ENCODE data around the gene VMP1. TPM values are rescaled to one million over a fixed set of nuclear protein-coding genes. Genes with fewer than 3 reads are reported as not detected.
"Not testable (repeated sequence)": the region's sequence is repeated elsewhere in the genome, so short reads cannot be mapped to it uniquely, and the experiment has no call there.

Gene VMP1
- total and polyA plus RNA-seq, 12 donors, result 20.5 to 98.9 (median 50.6) TPM

DNA sequence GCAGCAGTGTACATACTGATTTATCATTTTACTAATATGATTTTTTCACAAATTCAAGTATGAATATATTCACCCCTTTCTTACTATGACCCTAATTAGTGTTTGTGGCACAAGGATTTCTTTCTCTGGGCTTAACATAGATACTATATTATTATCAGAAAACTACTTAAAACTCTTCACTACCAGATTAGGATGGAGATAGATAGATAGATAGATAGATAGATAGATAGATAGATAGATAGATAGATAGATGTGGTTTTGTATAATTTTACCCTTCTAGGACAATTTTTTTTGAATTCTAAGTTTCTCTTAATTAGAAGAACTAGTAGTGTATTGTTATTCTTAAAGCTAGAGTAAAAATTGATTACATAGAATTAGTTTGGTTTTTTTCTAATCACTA is 49.6 kb downstream of the VMP1 start:
- peaks cover 0 to 46% (median 4%) of the 10 kb centered on the region in 9 donors for H3K36me3 ChIP-seq
- peaks cover 0 to 8% (median 0%) of the 10 kb centered on the region in 11 donors for H3K9me3 ChIP-seq
- intact Hi-C loops (cut with DNase I), result loop anchor here in 3 of 10 donors (5.0 to 10.0 kb wide), 3 partner anchors 90 to 288 kb away; no protein-coding TSS in a partner anchor
- peaks cover 0 to 69% (median 5%) of the 10 kb centered on the region in 9 donors for H3K4me1 ChIP-seq
- TF ChIP-seq CTCF (IDR thresholded peaks at IDR 0.05), result no peak
- no peak for ATAC-seq
- no peaks in the 10 kb centered on the region for H3K27me3 ChIP-seq
- peak overlapping the region in 2 of 10 donors; percentile 39 to 90 for H3K27ac ChIP-seq
- DNase-seq, result no peak
- no peak overlapping the region for H3K4me3 ChIP-seq

GRCh38 chr17:59757470-59757869 is 50.0 kb downstream of the VMP1 start:
- intact Hi-C loops (cut with DNase I), result loop anchor here in 3 of 10 donors (5.0 to 10.0 kb wide), 3 partner anchors 90 to 287 kb away; no protein-coding TSS in a partner anchor

DNA sequence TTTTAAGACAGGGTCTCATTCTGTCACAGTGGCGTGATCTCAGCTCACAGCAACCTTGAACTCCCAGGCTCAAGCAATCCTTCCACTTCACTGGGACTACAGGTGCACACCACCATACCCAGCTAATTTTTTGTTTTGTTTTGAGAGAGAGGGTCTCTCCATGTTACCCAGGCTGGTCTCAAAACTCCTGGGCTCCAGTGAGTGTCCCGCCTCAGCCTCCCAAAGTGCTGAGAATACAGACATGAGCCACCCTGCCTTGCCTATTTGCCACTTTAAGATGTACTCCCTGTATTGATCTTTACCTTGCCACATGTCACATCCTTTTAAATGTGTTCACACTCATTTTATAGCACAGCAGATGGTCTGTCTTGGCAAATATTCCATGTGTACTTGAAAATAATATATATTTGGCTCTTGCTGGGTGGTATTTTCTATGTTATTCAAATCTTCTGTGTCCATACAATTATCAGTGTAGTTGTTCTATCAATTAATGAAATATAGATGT is 50.5 kb downstream of the VMP1 start:
- H3K27ac ChIP-seq, result peak overlapping the region in 1 of 10 donors; percentile 90
- H3K4me3 ChIP-seq, result no peak overlapping the region
- intact Hi-C loops (cut with DNase I), result loop anchor here in 3 of 10 donors (5.0 to 10.0 kb wide), 3 partner anchors 89 to 287 kb away; no protein-coding TSS in a partner anchor
- H3K36me3 ChIP-seq, result peaks cover 0 to 40% (median 4%) of the 10 kb centered on the region in 9 donors
- peaks cover 0 to 8% (median 0%) of the 10 kb centered on the region in 11 donors for H3K9me3 ChIP-seq
- H3K4me1 ChIP-seq, result peaks cover 0 to 69% (median 5%) of the 10 kb centered on the region in 9 donors
- no peak for DNase-seq
- ATAC-seq, result no peak
- 93 to 98% methylated on average over 2 of the region's 2 CpGs for WGBS, 2 donors
- no peaks in the 10 kb centered on the region for H3K27me3 ChIP-seq
- TF ChIP-seq CTCF (IDR thresholded peaks at IDR 0.05), result no peak

More at GRCh38 chr17:59757470-59757869, 50.0 kb downstream of the VMP1 start:
- Histone ChIP-seq H3K9me3 (peaks cover 0 to 8% (median 0%) of the 10 kb centered on the region in 11 donors), H3K36me3 (peaks cover 0 to 42% (median 4%) of the 10 kb centered on the region in 9 donors), H3K27me3 (no peaks in the 10 kb centered on the region), H3K4me3 (no peak overlapping the region), H3K27ac (peak overlapping the region in 2 of 10 donors; percentile 39 to 90), H3K4me1 (peaks cover 0 to 69% (median 5%) of the 10 kb centered on the region in 9 donors)
- 65 to 69% methylated on average over 1 of the region's 1 CpG for WGBS, 2 donors
- DNase-seq (no peak), ATAC-seq (no peak)
- TF ChIP-seq CTCF (IDR thresholded peaks at IDR 0.05), result no peak

- not testable (repeated sequence) for H3K9me3 ChIP-seq, ATAC-seq, DNase-seq, H3K27me3 ChIP-seq, H3K4me3 ChIP-seq
- H3K36me3 ChIP-seq, result peaks cover 0 to 40% (median 4%) of the 10 kb centered on the region in 9 donors
- intact Hi-C loops (cut with DNase I), result loop anchor here in 3 of 10 donors (5.0 to 10.0 kb wide), 3 partner anchors 88 to 286 kb away; no protein-coding TSS in a partner anchor
- peak overlapping the region in 1 of 10 donors; percentile 70 for H3K27ac ChIP-seq
- peaks cover 0 to 69% (median under 1%) of the 10 kb centered on the region in 9 donors for H3K4me1 ChIP-seq
- 99 to 100% methylated on average over 4 of the region's 4 CpGs for WGBS, 2 donors
Observed at GRCh38 chr17:59758998-59759651, 51.7 kb downstream of the VMP1 start.
